ENCODE measurements around the gene C19orf81. TPM values are rescaled to one million over a fixed set of nuclear protein-coding genes. Genes with fewer than 3 reads are reported as not detected.

The C19orf81 gene
- total and polyA plus RNA-seq, 2 experiments from 2014 or later, result 1.6 TPM; not detected in 1

- TF ChIP-seq EZH2phosphoT487 (IDR thresholded peaks at IDR 0.05; ENCODE audit: insufficient read depth, low read depth), result 0 out of 2 replicates have a peak, but pooled peaks have one; percentile 13
- no peak for TF ChIP-seq EZH2 (IDR thresholded peaks at IDR 0.05; ENCODE audit: insufficient read depth, poor library complexity, severe bottlenecking)
- Histone ChIP-seq H3K27me3 (replicated peaks; ENCODE audit: insufficient read depth) (peaks cover 37% of the 10 kb centered on the region), H3K27ac (no peak overlapping the region), H3K9me2 (ENCODE audit: insufficient read depth) (no peaks in the 10 kb centered on the region), H4K20me1 (ENCODE audit: insufficient read depth) (no peaks in the 10 kb centered on the region), H3K79me2 (ENCODE audit: insufficient read depth) (no peaks in the 10 kb centered on the region), H2AFZ (no peak overlapping the region), H3K9me3 (ENCODE audit: low read depth) (no peaks in the 10 kb centered on the region), H3K4me3 (no peak overlapping the region), H3K4me1 (ENCODE audit: insufficient read depth) (no peaks in the 10 kb centered on the region), H3K36me3 (ENCODE audit: low read depth) (no peaks in the 10 kb centered on the region), H3K4me2 (ENCODE audit: unreplicated experiment) (no peak overlapping the region), H3K9ac (no peak overlapping the region), H3F3A (ENCODE audit: insufficient read depth) (no peaks in the 10 kb centered on the region)
- 11% methylated on average over 31 to 45 of the region's 47 CpGs for WGBS, 2 experiments (ENCODE audit: low coverage in 1 of 2, low lambda C conversion rate in 2 of 2, missing lambda C conversion rate in 2 of 2)
- no peak for DNase-seq
- in situ Hi-C loops (cut with MboI), result no loop called here
These were observed 17.3 kb downstream of the C19orf81 start for GRCh38 chr19:50666346-50667176.

GRCh38 chr19:50667177-50667758, 18.0 kb downstream of the C19orf81 start:
- Histone ChIP-seq H3K4me3 (no peak overlapping the region), H3K9me2 (ENCODE audit: insufficient read depth) (no peaks in the 10 kb centered on the region), H4K20me1 (ENCODE audit: insufficient read depth) (no peaks in the 10 kb centered on the region), H2AFZ (no peak overlapping the region), H3K27ac (no peak overlapping the region), H3F3A (ENCODE audit: insufficient read depth) (no peaks in the 10 kb centered on the region), H3K9ac (no peak overlapping the region), H3K4me1 (ENCODE audit: insufficient read depth) (no peaks in the 10 kb centered on the region), H3K27me3 (replicated peaks; ENCODE audit: insufficient read depth) (peaks cover 37% of the 10 kb centered on the region), H3K36me3 (ENCODE audit: low read depth) (no peaks in the 10 kb centered on the region), H3K4me2 (ENCODE audit: unreplicated experiment) (no peak overlapping the region), H3K9me3 (ENCODE audit: low read depth) (no peaks in the 10 kb centered on the region), H3K79me2 (ENCODE audit: insufficient read depth) (no peaks in the 10 kb centered on the region)
- TF ChIP-seq EZH2phosphoT487 (IDR thresholded peaks at IDR 0.05; ENCODE audit: insufficient read depth, low read depth), result peak; percentile 86; the same call in 1 of the 2 replicates
- peak; percentile 80 for TF ChIP-seq EZH2 (IDR thresholded peaks at IDR 0.05; ENCODE audit: insufficient read depth, poor library complexity, severe bottlenecking)
- WGBS, 2 experiments (ENCODE audit: low coverage in 1 of 2, low lambda C conversion rate in 2 of 2, missing lambda C conversion rate in 2 of 2), result 5 to 8% methylated on average over 7 to 29 of the region's 56 CpGs
- DNase-seq, result no peak
- in situ Hi-C loops (cut with MboI), result no loop called here

- H3F3A ChIP-seq (ENCODE audit: insufficient read depth), result no peaks in the 10 kb centered on the region
- WGBS, 2 experiments (ENCODE audit: low coverage in 1 of 2, low lambda C conversion rate in 2 of 2, missing lambda C conversion rate in 2 of 2), result 3% methylated on average over 26 to 29 of the region's 58 CpGs
- in situ Hi-C loops (cut with MboI), result no loop called here
- no peak overlapping the region for H2AFZ ChIP-seq
- no peaks in the 10 kb centered on the region for H3K9me2 ChIP-seq (ENCODE audit: insufficient read depth)
- H3K4me1 ChIP-seq (ENCODE audit: insufficient read depth), result no peaks in the 10 kb centered on the region
- H3K27ac ChIP-seq, result no peak overlapping the region
- H3K9me3 ChIP-seq (ENCODE audit: low read depth), result no peaks in the 10 kb centered on the region
- H3K36me3 ChIP-seq (ENCODE audit: low read depth), result no peaks in the 10 kb centered on the region
- no peak overlapping the region for H3K9ac ChIP-seq
- H3K4me3 ChIP-seq, result no peak overlapping the region
- TF ChIP-seq EZH2 (IDR thresholded peaks at IDR 0.05; ENCODE audit: insufficient read depth, poor library complexity, severe bottlenecking) (no peak), EZH2phosphoT487 (IDR thresholded peaks at IDR 0.05; ENCODE audit: insufficient read depth, low read depth) (peak; percentile 67)
- no peaks in the 10 kb centered on the region for H4K20me1 ChIP-seq (ENCODE audit: insufficient read depth)
- no peak overlapping the region for H3K4me2 ChIP-seq (ENCODE audit: unreplicated experiment)
- H3K79me2 ChIP-seq (ENCODE audit: insufficient read depth), result no peaks in the 10 kb centered on the region
- no peak for DNase-seq
- peaks cover 37% of the 10 kb centered on the region for H3K27me3 ChIP-seq (replicated peaks; ENCODE audit: insufficient read depth)
These were observed 18.6 kb downstream of the C19orf81 start for GRCh38 chr19:50667759-50668231.

DNA sequence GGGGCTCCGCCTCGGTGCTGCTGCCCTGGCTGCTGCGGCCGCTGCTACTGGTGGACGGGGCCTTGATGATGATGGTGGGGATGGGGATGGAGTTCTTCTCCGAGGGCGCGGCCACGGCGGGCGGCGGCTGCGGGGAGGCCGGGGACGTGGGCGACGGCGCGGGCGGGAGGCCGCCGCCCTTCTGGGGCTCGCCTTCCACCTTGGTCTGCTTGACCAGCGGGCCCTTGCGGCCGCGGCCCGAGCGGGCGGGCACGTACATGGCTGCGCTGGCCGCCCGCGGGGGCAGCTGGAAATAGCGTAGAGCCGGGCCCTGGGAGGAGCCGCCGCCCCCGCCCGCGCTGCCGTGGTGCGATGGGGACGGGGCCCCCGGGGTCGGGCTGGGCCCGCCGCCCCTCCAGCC, 19.2 kb downstream of the C19orf81 start:
- Histone ChIP-seq H3K27me3 (replicated peaks; ENCODE audit: insufficient read depth) (peaks cover 42% of the 10 kb centered on the region), H3K9me3 (ENCODE audit: low read depth) (no peaks in the 10 kb centered on the region), H3K4me3 (no peak overlapping the region), H3K9ac (no peak overlapping the region), H4K20me1 (ENCODE audit: insufficient read depth) (no peaks in the 10 kb centered on the region), H3K4me2 (ENCODE audit: unreplicated experiment) (no peak overlapping the region), H2AFZ (no peak overlapping the region), H3F3A (ENCODE audit: insufficient read depth) (no peaks in the 10 kb centered on the region), H3K36me3 (ENCODE audit: low read depth) (no peaks in the 10 kb centered on the region), H3K9me2 (ENCODE audit: insufficient read depth) (no peaks in the 10 kb centered on the region), H3K79me2 (ENCODE audit: insufficient read depth) (no peaks in the 10 kb centered on the region), H3K27ac (no peak overlapping the region), H3K4me1 (ENCODE audit: insufficient read depth) (no peaks in the 10 kb centered on the region)
- in situ Hi-C loops (cut with MboI), result no loop called here
- WGBS, 2 experiments (ENCODE audit: low coverage in 1 of 2, low lambda C conversion rate in 2 of 2, missing lambda C conversion rate in 2 of 2), result 4 to 11% methylated on average over 15 to 19 of the region's 49 CpGs
- TF ChIP-seq EZH2 (IDR thresholded peaks at IDR 0.05; ENCODE audit: insufficient read depth, poor library complexity, severe bottlenecking) (peak; percentile 21), EZH2phosphoT487 (IDR thresholded peaks at IDR 0.05; ENCODE audit: insufficient read depth, low read depth) (no peak)
- peak; percentile 18 for DNase-seq

Measured in GM23248 (cell line).